HG02884 (cell line): Measurements from ENCODE around the gene FUOM.

Experiments
- ATAC-seq: cut with Tn5 transposase; IDR thresholded peaks from one replicate; pipeline ENCODE4 v1.9.1; 2021; ENCODE audit warnings: mild to moderate bottlenecking, moderate library complexity; ENCODE audit not compliant: unreplicated experiment

FUOM gene

DNA sequence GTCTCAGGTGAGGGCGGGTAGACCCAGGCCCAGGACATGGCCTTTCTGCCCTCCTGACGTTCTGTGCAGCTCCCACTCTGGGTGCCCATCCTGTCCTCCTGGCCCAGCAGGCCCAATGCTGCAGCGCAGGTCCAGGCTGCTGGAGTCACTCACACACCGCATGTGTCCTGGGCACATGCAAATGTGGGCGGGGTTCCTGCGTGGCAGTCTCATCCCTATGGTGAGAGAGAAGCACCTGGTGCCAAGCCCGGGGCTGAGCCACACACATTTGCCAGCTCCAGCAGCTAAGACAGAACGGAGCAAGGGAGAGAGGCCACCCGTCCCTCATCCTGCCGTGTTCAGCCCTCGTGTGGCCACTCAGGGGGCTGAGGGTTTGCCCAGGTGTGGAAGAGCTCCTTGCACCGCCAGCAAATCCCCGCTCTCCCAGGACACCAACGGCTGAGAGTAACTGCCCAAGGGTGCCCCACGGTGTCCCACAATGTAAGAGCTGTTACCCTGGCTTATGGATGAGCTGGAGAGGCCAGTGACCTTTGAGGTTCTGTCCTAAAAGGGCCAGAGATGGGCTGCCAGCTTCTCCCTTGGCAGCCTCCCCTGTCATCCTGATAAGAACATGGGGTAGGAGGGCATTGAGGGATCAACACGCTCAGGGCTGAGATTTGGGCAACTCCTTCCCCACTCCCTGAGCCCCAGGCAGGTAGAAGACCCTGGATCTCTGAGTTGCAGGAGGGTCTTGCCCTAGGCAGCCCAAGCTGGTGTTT lies 4.4 kb downstream of the FUOM start:
- ATAC-seq = no peak

DNA sequence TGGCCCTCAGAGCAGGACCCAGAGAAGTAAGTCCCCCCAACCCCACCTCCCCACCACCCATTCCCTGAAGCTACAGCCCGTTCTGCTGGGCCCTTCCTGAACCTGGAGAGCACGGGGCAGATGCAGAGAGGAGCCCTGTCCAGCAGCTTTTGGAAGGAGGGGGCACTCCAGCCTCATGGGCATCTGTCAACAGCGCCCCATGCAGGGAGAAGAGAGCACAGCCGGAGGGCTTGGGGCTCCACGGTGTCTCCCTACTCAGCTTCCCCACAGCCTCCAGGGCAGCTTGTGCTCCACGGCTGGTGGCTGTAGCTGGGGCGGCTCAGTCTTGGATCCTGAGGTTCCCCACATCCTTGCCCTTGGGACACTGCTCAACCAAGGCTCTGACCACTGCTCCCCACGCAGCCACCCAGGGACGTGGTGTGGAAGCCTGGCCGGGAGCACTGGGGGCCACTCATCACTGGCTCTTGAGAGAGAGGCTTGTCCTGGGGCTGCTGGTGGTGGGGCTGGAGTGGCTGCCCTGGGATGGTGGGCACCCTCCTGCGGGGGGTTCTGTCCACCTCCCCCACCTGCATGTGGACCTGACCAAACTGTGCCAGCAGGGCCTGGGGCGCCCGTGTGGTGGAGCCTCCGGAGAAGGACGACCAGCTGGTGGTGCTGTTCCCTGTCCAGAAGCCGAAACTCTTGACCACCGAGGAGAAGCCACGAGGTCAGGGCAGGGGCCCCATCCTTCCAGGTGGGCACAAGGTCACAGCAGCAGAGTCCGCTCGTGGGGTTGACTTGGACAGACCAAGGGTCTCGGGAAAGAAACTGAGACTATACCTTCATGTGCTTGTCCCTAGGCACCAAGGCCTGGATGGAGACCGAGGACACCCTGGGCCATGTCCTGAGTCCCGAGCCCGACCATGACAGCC lies 6.2 kb downstream of the FUOM start:
- ATAC-seq = no peak

DNA sequence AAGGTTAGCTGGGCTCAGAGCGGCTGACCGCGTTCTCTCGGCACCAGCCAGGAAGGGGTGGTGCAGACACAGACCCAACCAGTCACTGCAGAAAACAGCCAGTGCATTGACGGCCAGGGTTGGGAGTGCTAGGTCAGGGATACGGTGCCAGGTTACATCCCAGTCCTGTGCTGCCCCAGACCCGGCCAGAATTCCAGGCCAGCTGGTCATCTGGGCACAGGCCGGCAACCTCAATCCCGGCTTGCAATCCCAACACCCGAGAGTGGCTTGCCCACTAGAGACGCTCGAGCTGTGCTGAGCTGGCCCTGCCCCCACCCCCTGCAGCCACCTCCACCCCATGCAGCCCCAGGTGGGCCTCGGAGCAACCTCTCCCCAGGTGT lies 6.9 kb downstream of the FUOM start:
- ATAC-seq = no peak

DNA sequence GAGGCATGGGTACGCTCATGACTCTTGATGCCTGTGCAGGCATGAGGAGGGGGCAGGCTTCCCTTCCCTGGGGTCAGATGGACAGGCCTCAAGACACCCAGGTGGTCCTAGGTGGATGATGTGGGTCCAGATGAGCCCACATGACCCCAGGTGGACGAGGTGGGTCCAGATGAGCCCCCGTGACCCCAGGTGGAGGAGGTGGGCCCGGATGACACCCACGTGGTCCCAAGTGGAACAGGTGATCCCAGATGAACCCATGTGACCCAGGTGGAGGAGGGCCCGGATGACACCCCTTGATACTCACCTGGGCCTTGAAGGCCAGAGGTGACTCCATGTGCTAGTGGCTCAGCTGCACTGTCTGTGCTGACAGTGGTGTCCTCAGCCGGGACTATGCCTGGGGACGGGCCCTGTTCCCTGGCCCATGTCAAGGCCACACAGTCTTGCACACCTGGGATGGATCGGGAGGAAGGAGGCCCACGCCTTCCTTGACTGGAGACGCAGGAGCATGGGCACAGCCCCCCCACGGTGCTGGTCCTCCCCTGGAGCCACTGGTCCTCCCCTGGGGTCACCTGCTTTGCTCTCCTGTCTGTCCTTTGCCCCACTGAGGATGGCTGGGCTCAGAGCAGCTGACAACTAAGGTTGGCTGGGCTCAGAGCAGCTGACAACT lies 7.4 kb downstream of the FUOM start:
- ATAC-seq = no peak

DNA sequence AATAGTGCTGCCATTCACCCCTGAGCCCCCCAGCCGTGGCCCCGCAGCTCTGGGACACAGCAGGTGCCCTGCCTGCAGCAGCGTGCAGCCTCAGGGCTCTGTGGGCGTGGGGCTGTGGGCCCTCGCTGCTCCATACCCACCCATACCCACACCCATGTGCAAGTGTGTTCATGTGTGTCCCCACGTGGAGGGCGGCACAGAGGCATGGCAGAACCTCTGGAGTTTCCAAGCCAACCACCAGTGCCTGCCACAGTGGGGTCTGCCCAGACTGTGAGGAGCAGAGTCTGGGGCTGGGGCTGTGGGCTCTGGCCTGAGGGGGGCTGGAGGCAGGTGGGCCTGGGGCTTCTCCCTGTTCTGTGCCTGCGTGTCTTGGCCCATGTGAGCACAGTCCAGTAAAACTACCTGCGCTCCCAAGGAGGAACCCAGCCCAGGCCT lies 8.2 kb downstream of the FUOM start:
- no peak for ATAC-seq

DNA sequence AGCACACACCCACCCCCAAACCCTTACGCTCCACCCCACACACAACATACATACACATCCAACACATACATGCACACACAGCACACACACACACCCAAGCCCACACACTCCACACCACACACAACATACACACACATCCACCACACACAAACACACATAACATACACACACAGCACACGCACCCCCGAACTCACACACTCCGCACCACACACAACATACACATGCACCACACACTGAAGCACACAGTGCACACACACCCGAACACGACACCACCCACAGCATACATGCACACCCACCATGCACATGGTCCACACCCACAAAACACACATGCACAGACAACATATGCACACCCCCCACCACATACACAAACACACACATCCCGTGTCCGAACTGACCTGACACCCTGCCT lies 8.7 kb downstream of the FUOM start:
- ATAC-seq = no peak

DNA sequence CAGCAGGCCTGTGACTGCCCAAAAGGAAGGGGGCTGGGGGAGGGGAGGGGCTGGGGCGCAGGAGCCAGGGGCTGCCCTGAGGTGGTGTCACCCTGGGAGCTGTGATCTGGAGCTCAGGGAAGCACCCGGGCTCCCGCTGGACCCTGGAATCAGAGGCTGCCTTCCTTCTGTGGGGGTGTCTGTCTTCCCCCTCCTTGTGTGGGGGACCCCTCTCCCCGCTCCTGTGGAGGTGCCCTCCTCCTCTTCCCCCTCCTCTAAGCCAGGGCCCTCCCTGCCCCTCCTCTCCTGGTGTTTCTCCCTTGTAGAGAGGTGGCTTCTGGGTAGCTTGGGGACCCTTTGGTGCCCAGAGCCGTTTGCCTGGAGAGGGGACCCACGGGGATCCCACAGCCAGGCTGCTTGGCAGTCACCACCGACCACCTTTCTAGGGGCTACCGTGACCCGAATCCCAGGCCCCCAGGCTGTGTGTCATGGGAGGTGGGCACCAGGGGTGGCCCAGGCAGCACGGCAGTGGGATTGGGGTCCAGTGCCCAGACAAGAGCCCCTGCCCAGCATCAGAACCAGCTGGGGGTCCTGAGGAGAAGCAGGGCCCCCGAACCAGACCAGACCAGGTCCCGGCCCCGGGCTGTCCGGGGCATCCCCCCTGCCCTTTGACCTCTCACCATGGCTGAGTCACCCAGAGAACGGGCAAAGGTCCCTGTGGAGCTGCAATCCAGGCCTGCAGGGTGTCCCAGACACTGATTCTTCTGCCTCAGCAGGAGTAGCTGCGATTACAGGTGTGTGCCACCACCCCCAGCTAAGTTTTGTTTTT lies 9.9 kb downstream of the FUOM start:
- ATAC-seq = no peak

DNA sequence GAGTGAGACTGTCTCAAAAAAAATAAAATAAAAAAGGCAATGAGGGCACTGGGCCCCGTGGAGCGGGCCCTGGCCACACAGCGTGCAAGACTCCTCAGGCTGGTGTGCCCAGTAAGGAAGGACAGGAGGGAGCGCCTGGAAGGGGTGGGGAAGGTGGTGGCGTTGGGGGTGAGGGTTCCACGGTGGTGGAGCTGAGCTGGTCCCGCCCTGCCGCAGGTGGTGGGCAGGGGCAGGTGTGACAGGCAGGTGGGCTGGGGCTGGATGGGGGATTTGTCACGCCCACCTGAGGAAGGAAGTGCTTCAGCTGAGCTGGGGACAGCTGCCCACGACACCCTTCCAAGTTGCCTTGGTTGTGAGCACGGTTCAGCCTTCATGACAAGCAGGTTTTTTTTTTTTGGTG lies 11.4 kb downstream of the FUOM start:
- no peak for ATAC-seq

DNA sequence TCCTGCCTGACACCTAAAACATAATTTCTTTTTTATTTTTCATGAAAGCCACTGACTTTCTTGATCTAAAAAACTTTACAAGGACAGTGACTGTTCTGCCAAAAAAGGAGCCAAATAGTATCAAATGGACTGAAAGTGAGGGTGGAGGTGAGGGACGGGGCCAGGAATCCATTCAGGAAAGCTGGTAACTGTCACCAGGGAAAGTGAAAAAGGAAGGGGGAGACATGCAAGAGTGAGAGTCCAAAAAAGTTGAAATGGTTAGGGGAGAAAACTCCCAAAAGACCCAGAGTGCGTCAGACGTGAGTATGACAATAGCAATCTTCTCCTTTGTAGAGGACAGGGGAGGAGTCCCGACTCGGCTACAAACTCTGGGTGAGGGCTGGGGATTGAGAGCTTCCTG lies 13.6 kb downstream of the FUOM start:
- ATAC-seq = no peak

DNA sequence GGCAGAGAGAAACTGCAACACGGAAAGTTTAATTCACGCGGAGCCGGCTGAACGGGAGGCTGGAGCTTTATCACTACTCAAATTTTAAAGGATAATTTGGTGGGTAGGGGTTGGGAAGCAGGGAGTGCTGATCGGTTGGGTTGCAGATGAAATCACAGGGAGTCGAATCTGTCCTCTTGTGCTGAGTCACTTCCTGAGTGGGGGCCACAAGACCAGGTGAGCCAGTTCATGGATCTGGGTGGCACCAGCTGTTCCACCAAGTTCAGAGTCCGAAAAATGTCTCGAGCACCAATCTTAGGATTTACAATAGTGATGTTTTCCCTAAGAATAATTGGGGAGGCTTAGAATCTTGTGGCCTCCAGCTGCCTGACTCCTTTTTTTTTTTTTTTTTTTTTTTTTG lies 14.3 kb downstream of the FUOM start:
- ATAC-seq = no peak

DNA sequence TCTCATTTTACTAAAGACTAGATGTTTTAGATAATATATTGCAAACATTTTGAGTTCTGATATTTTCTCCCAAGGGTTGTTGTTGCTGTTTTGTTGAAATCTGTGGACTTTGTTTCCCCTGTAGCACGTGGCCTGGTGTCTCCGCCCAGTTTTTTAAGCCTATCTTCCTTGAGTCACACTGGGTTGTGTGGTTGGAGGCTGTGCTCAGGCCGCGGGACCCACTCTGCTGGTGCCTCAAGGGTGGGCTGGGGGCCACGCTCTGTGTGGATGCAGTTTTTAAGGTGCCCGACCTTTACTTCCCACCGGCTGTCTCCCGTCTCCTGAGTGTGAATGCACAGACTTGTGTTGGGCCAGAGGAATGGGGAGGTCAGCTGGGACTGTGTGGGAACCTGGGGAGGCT lies 14.9 kb downstream of the FUOM start:
- no peak for ATAC-seq

DNA sequence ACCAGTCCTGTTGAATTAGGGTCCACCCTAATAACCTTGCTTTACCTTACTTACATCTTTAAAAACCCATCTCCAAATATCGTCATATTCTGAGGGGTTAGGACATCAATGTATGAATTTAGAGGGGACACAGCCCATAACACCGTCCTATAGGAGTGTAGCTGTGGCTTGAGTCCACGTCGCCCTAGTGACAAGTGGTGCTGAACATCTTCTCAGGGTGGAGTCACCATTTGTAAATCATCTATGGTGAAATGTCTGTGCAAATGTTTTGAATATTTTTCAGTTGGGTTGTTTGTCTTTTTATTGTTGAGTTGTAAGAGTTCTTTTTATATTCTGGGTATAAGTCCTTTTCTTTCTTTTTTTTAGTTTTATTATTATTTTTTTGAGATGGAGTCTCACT lies 15.8 kb downstream of the FUOM start:
- no peak for ATAC-seq

DNA sequence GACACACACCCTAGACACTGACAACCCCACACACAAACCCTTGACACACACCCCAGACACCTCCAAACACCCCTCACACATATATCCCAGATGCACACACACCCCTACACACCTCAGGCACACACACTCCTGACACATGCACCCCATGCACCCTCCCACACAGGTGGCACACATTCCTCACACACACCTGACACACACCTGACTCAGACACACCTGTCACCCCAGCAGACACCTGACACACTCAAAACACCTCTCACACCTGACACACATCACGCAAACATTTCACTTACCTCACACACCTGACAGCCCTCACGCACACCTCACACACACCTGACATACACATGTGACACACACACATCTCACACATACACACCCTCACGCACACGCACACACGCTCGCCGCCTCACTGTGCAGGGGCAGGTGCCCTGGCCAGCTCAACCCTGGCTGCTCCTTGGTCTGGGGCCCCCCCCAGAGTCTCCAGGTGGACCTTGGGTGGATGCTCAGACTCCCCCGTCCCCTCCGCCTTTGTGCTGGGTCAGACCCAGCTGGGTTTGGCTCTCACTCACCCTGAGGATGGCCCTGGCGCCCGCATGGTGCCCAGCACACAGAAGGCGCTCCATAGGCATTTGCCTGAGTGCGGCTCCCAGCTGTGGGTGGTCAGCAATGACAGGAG lies 18.0 kb downstream of the FUOM start:
- no peak for ATAC-seq

DNA sequence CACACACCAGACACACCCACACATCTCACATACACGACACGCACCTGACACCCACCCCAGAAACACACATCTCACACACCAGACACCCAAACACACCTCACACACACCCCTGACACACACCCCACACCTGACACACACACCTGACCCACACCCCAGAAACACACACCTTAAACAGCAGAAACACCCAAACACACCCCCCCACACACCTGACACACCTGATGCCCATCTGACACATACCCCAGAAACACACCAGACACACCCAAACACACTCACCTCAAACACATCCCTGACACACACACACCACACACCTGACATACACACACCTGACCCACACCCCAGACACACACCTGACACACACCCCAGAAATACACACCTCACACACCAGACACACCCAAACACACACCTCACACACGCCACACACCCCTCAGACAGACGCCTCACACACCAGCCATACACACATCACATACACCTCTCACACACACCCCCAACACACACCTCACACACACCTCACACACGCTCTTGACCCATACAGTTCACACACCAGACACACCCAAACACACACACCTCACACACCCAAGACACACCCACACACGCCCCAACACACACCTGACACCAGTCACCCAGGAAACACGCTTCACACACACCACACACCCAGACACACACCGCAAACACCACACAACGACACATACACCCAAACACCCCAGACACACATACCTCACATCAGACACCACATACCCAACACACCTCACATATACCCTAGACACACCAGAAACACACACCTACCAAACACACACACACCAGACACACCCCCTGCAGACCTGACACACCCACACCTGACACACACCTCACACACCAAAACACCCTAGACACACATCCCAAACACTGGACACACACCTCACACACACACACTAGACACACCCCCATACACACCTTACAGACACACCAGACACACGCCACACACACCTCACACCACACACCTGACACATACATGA lies 19.4 kb downstream of the FUOM start:
- no peak for ATAC-seq

DNA sequence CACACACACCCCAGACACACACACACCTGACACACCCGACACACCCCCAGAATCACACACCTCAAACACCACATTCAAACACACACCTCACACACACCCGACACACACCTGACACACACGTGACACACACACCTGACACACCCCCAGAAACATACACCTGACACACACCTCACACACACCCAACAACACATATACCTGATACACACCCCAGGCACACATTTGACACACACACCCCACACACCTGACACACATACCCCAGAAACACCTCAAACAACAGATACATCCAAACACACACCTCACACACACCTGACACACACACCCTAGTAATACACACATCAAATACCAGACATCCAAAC lies 20.5 kb downstream of the FUOM start:
- no peak for ATAC-seq

DNA sequence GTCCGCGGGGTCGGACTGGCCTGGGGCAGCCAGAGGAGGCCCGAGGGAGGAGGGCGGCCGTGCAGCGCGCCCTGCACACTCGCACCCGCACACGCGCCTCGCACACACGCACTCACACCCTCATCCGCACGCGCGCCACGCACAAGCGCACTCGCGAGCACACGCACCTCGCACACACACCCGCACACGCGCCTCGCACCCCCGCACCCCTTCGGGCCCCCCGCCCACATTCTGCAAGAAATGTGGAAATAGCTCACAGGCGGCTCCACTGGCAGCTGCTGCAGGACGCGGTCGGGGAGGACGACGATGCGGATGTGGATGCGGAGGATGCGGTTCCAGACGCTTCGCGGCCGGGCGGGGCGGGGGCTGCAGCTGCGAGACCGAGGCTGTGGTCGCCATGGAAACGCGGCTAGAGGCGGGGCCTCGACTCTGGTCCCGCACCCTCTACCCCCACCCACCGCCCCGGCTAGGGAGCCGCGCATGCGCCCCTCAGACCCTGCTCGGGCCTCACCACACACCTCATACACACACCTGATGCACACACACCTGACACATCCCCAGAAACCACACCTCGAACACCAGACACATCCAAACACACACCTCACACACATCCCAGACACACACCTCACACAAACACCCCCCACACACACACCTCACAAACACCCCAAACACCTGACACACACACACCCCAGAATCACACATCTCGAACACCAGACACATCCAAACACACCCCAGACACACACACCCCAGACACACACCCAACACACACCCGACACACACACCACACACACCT lies 21.0 kb downstream of the FUOM start, which contains the start of gene CALY:
Gene CALY, minus strand, starts transcription at position 320 of the 793 bp plus-strand sequence. CDS start 7,907 bp downstream, outside the sequence.
- no peak for ATAC-seq

DNA sequence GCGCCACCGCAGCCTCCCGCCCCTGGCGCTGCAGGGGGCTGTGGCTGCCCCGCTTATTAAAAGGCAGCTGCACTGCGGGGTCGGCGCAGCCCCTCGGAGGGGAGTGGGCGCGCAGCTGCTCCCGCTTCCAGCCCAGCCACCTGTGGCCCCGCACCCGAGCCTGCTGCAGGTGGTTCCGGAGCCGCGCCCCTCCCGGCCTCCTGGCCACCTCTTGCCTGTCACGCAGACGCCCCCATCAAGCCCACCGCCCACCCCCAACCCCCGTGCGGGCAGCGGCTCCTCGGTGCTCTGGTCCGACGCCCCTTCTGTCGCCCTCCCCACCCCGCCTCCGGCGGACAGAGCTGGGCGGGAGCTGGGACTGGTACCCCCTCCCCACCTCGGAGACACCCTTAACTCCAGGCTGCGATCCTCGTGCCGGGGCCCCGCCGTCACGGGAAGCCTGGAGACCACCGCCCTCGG lies 21.7 kb downstream of the FUOM start:
- ATAC-seq = no peak
